Thyroid gland (tissue), 4 donors: ENCODE results near the gene ZMIZ1. TPM values are rescaled to one million over a fixed set of nuclear protein-coding genes. Genes with fewer than 3 reads are reported as not detected.

Experiments
- DNase-seq, 2 donors: peaks; one replicate each; pipeline ENCODE4 v3.0.0-alpha.2; 2019
- H3K27ac ChIP-seq, 3 donors: fragments of 200-600 bp; sonication (generic); 1 replicate in 2 of 3; 2 replicates in 1 of 3; pipeline ENCODE4 v1.5.1; 2016 to 2019; ENCODE audit warnings: mild to moderate bottlenecking in 1 of 3, moderate library complexity in 1 of 3
- H3K27me3 ChIP-seq: fragments of 200-600 bp; sonication (generic); one replicate; pipeline ENCODE4 v1.5.1; 2019
- H3K36me3 ChIP-seq, 2 donors: fragments of 200-600 bp; sonication (generic); one replicate each; pipeline ENCODE4 v1.5.1; 2016 to 2019
- H3K4me1 ChIP-seq, 2 donors: fragments of 200-600 bp; sonication (generic); one replicate each; pipeline ENCODE4 v1.5.1; 2017 to 2019
- H3K4me3 ChIP-seq, 3 donors: fragments of 200-600 bp; sonication (generic); replicated peaks in 1 of 3; 1 replicate in 2 of 3; 2 replicates in 1 of 3; pipeline ENCODE4 v1.5.1; 2016; ENCODE audit warnings: mild to moderate bottlenecking in 1 of 3
- H3K9me3 ChIP-seq: fragments of 200-600 bp; sonication (generic); one replicate; pipeline ENCODE4 v1.5.1; 2017
- POLR2A ChIP-seq, 2 donors: fragments of 450-650 bp; IDR thresholded peaks; one replicate each; pipeline ENCODE4 v1.6.1; 2017; ENCODE audit warnings: antibody characterized with exemption in 2 of 2, mild to moderate bottlenecking in 2 of 2, moderate library complexity in 1 of 2
- WGBS, 2 donors: methylation state at CpG; one replicate each; pipeline ENCODE4 v1.1.5; 2017; 5-methylcytosine and 5-hydroxymethylcytosine counted together
- intact Hi-C: fragments of 100-400 bp; cut with DNase I; formaldehyde crosslinking; loops from one replicate; pipeline ENCODE4 v1.15.1; 2023
- total RNA-seq, 4 donors: library from RNA; depleted of rRNA; stranded (reverse); fragments of >200 nt; gene quantifications; one replicate each; pipeline ENCODE4 v1.2.3, GENCODE V29; 2016
- TF ChIP-seq, protein P1 (sequence below), 6 experiments: fragments of 200-600 bp in 3 of 6; fragments of 450-650 bp in 3 of 6; sonication (generic) in 3 of 6; IDR thresholded peaks; one replicate each; pipeline ENCODE4 v1.5.1; 2016 to 2019; ENCODE audit warnings: antibody characterized with exemption in 6 of 6, mild to moderate bottlenecking in 2 of 6, inconsistent platforms in 1 of 6, moderate library complexity in 1 of 6

Gene ZMIZ1
- total RNA-seq, 4 donors from 2014 or later = 59.9 to 128 (median 94.4) TPM

DNA sequence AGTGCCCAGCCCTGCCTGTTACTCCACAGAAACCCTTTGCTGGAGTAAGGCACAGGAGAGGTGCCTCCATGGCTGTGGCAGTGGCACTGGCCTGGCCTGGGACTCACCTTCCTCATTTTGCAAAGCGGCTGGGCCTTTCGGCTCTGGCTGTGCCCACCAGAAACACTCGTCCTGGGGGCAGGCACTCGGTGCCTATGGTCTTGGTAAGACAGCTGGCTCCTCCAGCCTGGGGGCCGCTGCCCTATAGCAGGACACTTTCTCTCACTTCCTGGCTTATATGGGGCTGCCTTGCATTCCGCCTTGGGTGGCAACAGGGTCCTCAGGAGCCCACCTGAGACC, 13.2 kb downstream of the ZMIZ1 start:
- intact Hi-C loops = no loop called here
- H3K4me1 ChIP-seq = peaks cover 95 to 100% of the 10 kb centered on the region in 2 donors
- WGBS, 2 donors = 76 to 96% methylated on average over 2 to 6 of the region's 6 CpGs

DNA sequence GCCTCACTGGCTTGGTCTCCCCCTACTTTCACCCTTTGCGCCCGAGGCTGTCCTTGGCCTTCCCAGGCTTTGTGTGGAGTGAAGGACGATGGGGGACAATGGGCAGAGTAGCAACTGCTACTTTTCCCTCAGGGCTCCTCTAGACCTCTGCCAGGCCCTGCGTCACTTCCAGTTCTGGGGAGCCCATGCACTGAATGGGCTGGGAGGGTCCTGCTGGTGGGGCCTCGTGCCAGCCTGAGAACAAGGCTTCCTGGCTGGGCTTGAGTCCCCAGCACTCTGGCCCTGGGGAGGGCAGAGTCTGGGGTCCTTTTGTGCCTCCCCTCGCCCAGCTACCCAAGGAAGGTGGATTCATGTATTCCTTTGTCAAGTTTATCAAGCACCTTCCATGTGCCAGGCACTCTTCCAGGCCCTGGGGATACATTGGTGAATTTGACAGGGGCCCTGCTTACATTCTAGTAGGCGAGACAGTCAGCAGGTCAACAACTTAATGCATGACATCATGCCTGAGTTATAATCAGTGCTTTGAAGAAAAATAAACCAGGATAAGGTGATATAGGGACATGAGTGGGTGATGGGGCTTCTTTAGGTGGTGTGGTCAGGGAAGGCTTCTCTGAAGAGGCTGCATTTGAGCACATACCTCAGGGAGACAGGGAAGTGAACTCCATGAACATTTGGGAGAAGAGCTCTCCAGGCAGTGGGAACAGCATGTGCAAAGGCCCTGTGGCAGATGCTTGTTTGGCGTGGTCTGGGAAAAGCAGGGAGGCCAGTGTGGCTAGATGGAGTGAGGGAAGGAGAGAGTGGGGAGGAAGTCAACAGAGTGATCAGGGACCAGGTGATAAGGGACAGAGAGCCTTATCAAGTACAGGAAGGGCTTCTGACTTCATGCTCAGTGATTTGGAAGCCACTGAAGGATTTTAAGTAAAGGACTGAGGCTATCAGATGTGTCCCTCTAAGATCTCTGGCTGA, 14.1 kb downstream of the ZMIZ1 start:
- Histone ChIP-seq H3K9me3 (no peaks in the 10 kb centered on the region), H3K27me3 (no peaks in the 10 kb centered on the region), H3K4me1 (peaks cover 96 to 100% of the 10 kb centered on the region in 2 donors), H3K4me3 (no peak overlapping the region), H3K27ac (peak overlapping the region; percentile 60 to 91 (median 80)), H3K36me3 (no peaks in the 10 kb centered on the region)
- WGBS, 2 donors = 83 to 91% methylated on average over 4 to 8 of the region's 8 CpGs
- DNase-seq = no peak
- TF ChIP-seq, protein P1, sequence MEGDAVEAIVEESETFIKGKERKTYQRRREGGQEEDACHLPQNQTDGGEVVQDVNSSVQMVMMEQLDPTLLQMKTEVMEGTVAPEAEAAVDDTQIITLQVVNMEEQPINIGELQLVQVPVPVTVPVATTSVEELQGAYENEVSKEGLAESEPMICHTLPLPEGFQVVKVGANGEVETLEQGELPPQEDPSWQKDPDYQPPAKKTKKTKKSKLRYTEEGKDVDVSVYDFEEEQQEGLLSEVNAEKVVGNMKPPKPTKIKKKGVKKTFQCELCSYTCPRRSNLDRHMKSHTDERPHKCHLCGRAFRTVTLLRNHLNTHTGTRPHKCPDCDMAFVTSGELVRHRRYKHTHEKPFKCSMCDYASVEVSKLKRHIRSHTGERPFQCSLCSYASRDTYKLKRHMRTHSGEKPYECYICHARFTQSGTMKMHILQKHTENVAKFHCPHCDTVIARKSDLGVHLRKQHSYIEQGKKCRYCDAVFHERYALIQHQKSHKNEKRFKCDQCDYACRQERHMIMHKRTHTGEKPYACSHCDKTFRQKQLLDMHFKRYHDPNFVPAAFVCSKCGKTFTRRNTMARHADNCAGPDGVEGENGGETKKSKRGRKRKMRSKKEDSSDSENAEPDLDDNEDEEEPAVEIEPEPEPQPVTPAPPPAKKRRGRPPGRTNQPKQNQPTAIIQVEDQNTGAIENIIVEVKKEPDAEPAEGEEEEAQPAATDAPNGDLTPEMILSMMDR (IDR thresholded peaks at IDR 0.05) = no peak
- no peak for TF ChIP-seq POLR2A (IDR thresholded peaks at IDR 0.05)
- intact Hi-C loops = no loop called here

More for the DNA sequence above, 13.2 kb downstream of the ZMIZ1 start:
- Histone ChIP-seq H3K4me3 (no peak overlapping the region), H3K27ac (peak overlapping the region in 2 of 3 donors; percentile 60 to 80), H3K9me3 (no peaks in the 10 kb centered on the region), H3K36me3 (no peaks in the 10 kb centered on the region), H3K27me3 (no peaks in the 10 kb centered on the region)
- TF ChIP-seq POLR2A (IDR thresholded peaks at IDR 0.05) = no peak
- TF ChIP-seq, protein P1 (IDR thresholded peaks at IDR 0.05) = no peak
- no peak for DNase-seq

DNA sequence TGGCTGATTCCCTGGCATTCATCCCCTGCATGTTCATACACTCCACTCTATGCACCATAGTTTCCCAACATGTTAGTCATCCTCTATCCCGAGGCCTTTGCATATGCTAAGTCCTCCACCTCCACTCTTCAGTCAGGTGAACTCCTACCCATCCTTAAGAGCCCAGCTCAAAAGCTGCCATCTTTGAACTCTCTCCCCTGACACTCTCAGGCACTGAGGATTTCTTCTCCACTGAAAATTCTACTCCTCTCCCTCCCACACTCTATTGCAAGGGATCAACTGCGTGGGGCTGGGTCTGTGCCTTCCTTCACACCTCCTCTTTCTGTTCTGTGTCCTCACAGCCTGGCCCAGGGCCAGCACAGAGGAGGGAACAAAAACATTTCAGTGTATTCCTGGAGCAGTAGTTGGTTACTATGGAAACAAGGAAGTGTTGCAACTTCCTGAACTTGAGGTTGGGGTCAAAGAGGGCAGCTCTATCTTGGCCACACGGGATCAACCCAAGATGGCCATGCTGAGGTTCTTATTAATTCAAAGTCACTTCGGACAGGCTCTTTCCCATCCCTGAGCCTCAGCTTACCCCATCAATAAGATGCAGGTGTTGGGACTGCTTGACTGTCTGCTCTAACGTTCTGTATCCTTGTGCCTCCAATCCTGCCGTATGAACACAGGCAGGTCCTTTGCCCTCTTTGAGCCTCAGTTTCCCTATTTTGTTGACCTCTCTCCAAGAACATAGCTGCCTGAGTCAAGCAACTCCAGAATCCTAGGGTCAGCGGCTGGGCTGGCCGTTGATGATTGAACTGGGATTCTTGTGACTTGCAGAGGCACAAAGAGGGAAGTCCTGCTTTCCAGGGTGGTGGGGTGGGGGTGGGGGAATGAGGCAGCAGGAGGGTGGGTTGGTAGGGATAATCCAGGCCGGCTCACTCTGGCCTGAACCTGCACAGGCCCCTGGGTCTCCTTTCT, 15.5 kb downstream of the ZMIZ1 start:
- intact Hi-C loops = no loop called here
- TF ChIP-seq POLR2A (IDR thresholded peaks at IDR 0.05) = no peak
- TF ChIP-seq, protein P1 (IDR thresholded peaks at IDR 0.05) = no peak
- DNase-seq = peak; percentile 93 to 95
- Histone ChIP-seq H3K4me1 (peaks cover 96 to 100% of the 10 kb centered on the region in 2 donors), H3K4me3 (no peak overlapping the region), H3K27me3 (no peaks in the 10 kb centered on the region), H3K36me3 (no peaks in the 10 kb centered on the region), H3K9me3 (no peaks in the 10 kb centered on the region), H3K27ac (peak overlapping the region; percentile 60 to 91 (median 80))
- 28 to 30% methylated on average over 6 to 8 of the region's 9 CpGs for WGBS, 2 donors

DNA sequence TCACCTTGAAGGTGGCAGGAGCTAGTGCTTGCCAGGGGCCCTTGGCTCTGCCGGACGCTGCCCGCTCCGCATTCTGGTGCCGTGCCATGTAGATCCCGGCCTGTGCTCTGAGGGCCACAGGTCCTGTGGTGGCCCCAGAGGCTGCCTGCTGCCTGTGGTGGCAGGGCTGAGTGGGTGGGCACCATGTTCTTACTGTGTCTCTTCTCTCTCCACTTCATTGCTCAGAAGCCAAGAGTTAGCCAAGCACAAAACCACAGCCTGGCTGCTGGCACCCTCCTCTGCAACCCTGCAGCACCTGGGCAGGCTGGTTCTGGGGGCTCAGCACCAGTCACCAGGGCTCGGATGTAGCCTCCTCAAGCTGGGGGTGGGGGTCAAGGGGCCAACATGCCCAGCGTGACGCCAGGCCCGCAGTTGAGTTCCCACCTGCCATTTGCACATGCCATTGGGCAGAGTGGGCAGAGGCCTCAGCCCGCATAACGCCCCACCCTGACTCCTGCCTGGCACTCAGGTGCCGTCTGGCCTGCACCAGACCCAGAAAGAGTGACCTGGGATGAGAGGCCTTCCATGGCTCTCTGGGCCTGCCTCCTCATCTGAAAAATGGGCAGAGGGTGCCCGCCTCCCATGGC, 16.3 kb downstream of the ZMIZ1 start:
- H3K27ac ChIP-seq = peak overlapping the region; percentile 60 to 91 (median 80)
- H3K4me1 ChIP-seq = peaks cover 94 to 100% of the 10 kb centered on the region in 2 donors
- WGBS, 2 donors = 50 to 75% methylated on average over 2 to 8 of the region's 14 CpGs
- no peak overlapping the region for H3K4me3 ChIP-seq
- no peaks in the 10 kb centered on the region for H3K27me3 ChIP-seq
- H3K9me3 ChIP-seq = no peaks in the 10 kb centered on the region
- intact Hi-C loops = no loop called here
- DNase-seq = peak; percentile 79 to 80
- TF ChIP-seq, protein P1 (IDR thresholded peaks at IDR 0.05) = peak in 1 of 6 experiments; percentile 15
- TF ChIP-seq POLR2A (IDR thresholded peaks at IDR 0.05) = no peak
- no peaks in the 10 kb centered on the region for H3K36me3 ChIP-seq
